ENCODE results near the gene LRRC73. TPM values are rescaled to one million over a fixed set of nuclear protein-coding genes. Genes with fewer than 3 reads are reported as not detected.
"Not testable (repeated sequence)": the region's sequence is repeated elsewhere in the genome, so short reads cannot be mapped to it uniquely, and the experiment has no call there.

Gene LRRC73, protein sequence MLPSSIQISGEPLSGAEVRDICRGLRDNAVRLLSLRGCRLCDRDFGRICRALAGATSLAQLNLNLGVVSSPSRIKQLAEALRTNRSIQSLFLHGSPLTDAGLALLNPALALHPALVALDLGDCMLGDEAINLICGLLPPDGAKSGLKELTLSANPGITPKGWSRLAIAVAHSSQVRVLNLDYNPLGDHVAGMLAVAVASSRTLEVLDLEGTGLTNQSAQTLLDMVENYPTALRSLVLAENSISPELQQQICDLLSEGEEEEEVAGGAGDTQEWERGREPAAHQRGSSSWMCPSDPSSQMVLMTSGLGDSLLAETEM
- total RNA-seq (2014; rRNA removed; shearing (Covaris generic); ENCODE audit: low replicate concordance) = 0.19 and 0.69 TPM in 2 replicates

GRCh38 chr6:43509984-43510826 lies at the start of gene LRRC73:
TSS of gene LRRC73 (minus strand) at chr6:43510346. CDS start at chr6:43509785, 561 bp downstream.
- Histone ChIP-seq H3K4me2 (ENCODE audit: low read depth, low read length, poor library complexity, severe bottlenecking) (peak within 1 kb of the TSS; percentile 91), H3K4me3 (ENCODE audit: low read length) (peak within 1 kb of the TSS; percentile 82), H3K9me2 (replicated peaks; ENCODE audit: insufficient read depth, low read length) (no peaks in the 10 kb centered on the region), H3K27ac (ENCODE audit: low read length) (no peak within 1 kb of the TSS), H3K4me1 (ENCODE audit: low read length) (peaks cover 27% of the 10 kb centered on the region), H3K36me3 (ENCODE audit: insufficient read depth, low read length) (peaks cover under 1% of the 10 kb centered on the region; the same call in 1 of the 2 replicates), H3K9ac (ENCODE audit: low read length) (peak within 1 kb of the TSS; percentile 73), H3K9me3 (ENCODE audit: low read length) (no peaks in the 10 kb centered on the region), H2AFZ (ENCODE audit: low read length) (peak within 1 kb of the TSS; percentile 56; the same call in 1 of the 2 replicates), H4K20me1 (ENCODE audit: insufficient read depth, low read depth, low read length) (no peaks in the 10 kb centered on the region), H3K27me3 (ENCODE audit: low read length) (no peaks in the 10 kb centered on the region), H3K79me2 (ENCODE audit: low read length) (peaks cover 6% of the 10 kb centered on the region)
- peak; percentile 92 for DNase-seq

DNA sequence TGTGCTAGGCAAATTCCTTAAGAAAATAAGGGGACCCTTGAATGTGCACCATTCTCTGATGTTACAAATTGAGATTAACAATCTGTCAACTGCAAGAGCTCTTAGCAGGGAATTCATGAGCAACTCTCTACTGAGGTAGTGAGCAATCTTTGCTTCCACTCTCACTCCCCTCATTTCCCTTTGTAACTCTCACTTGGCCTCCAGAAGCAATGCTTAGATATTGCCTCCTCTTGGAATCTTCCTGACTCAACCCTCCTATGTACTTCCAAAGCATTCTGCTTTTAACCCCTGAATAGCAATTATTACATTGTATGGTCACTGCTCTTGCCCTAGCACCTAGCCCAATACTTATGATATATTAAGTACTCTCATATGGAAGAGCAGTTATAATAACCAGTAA lies 49.2 kb upstream of the LRRC73 start:
- H3K4me2 ChIP-seq (ENCODE audit: low read depth, low read length, poor library complexity, severe bottlenecking) = no peak overlapping the region
- no peak for DNase-seq
- H3K4me1 ChIP-seq (ENCODE audit: low read length) = no peaks in the 10 kb centered on the region
- H3K27me3 ChIP-seq (ENCODE audit: low read length) = no peaks in the 10 kb centered on the region
- H3K9ac ChIP-seq (ENCODE audit: low read length) = no peak overlapping the region
- no peak overlapping the region for H3K27ac ChIP-seq (ENCODE audit: low read length)
- H3K36me3 ChIP-seq (ENCODE audit: insufficient read depth, low read length) = peaks cover 65% of the 10 kb centered on the region
- H3K9me2 ChIP-seq (replicated peaks; ENCODE audit: insufficient read depth, low read length) = no peaks in the 10 kb centered on the region
- no peaks in the 10 kb centered on the region for H4K20me1 ChIP-seq (ENCODE audit: insufficient read depth, low read depth, low read length)
- H3K79me2 ChIP-seq (ENCODE audit: low read length) = no peaks in the 10 kb centered on the region
- H3K9me3 ChIP-seq (ENCODE audit: low read length) = no peaks in the 10 kb centered on the region
- H2AFZ ChIP-seq (ENCODE audit: low read length) = no peak overlapping the region
- H3K4me3 ChIP-seq (ENCODE audit: low read length) = no peak overlapping the region

GRCh38 chr6:43557620-43558019 lies 47.5 kb upstream of the LRRC73 start:
- H4K20me1 ChIP-seq (ENCODE audit: insufficient read depth, low read depth, low read length); H3K9me3 ChIP-seq (ENCODE audit: low read length); H3K9ac ChIP-seq (ENCODE audit: low read length); H3K4me3 ChIP-seq (ENCODE audit: low read length); DNase-seq; H2AFZ ChIP-seq (ENCODE audit: low read length); H3K9me2 ChIP-seq (replicated peaks; ENCODE audit: insufficient read depth, low read length); H3K79me2 ChIP-seq (ENCODE audit: low read length); H3K4me2 ChIP-seq (ENCODE audit: low read depth, low read length, poor library complexity, severe bottlenecking); H3K27me3 ChIP-seq (ENCODE audit: low read length); H3K4me1 ChIP-seq (ENCODE audit: low read length); H3K27ac ChIP-seq (ENCODE audit: low read length): not testable (repeated sequence)
- H3K36me3 ChIP-seq (ENCODE audit: insufficient read depth, low read length) = peaks cover 69% of the 10 kb centered on the region

- Histone ChIP-seq H4K20me1 (ENCODE audit: insufficient read depth, low read depth, low read length) (no peaks in the 10 kb centered on the region), H3K79me2 (ENCODE audit: low read length) (0 out of 2 replicates have a peak, but pooled peaks cover 5% of the 10 kb centered on the region), H3K4me1 (ENCODE audit: low read length) (no peaks in the 10 kb centered on the region), H3K9ac (ENCODE audit: low read length) (no peak overlapping the region), H3K4me2 (ENCODE audit: low read depth, low read length, poor library complexity, severe bottlenecking) (no peak overlapping the region), H3K4me3 (ENCODE audit: low read length) (no peak overlapping the region), H3K27me3 (ENCODE audit: low read length) (no peaks in the 10 kb centered on the region), H3K27ac (ENCODE audit: low read length) (no peak overlapping the region), H3K9me2 (replicated peaks; ENCODE audit: insufficient read depth, low read length) (no peaks in the 10 kb centered on the region), H3K36me3 (ENCODE audit: insufficient read depth, low read length) (peaks cover 74% of the 10 kb centered on the region), H2AFZ (ENCODE audit: low read length) (no peak overlapping the region), H3K9me3 (ENCODE audit: low read length) (no peaks in the 10 kb centered on the region)
- no peak for DNase-seq
These were observed 37.1 kb upstream of the LRRC73 start for GRCh38 chr6:43547222-43547621.

GRCh38 chr6:43544461-43544860 lies 34.3 kb upstream of the LRRC73 start:
- Histone ChIP-seq H3K4me1 (ENCODE audit: low read length) (no peaks in the 10 kb centered on the region), H3K36me3 (ENCODE audit: insufficient read depth, low read length) (peaks cover 64% of the 10 kb centered on the region), H2AFZ (ENCODE audit: low read length) (no peak overlapping the region), H3K9ac (ENCODE audit: low read length) (no peak overlapping the region), H3K27me3 (ENCODE audit: low read length) (no peaks in the 10 kb centered on the region), H3K79me2 (ENCODE audit: low read length) (peaks cover 17% of the 10 kb centered on the region; the same call in 1 of the 2 replicates), H3K4me2 (ENCODE audit: low read depth, low read length, poor library complexity, severe bottlenecking) (no peak overlapping the region), H4K20me1 (ENCODE audit: insufficient read depth, low read depth, low read length) (no peaks in the 10 kb centered on the region), H3K4me3 (ENCODE audit: low read length) (no peak overlapping the region), H3K9me2 (replicated peaks; ENCODE audit: insufficient read depth, low read length) (no peaks in the 10 kb centered on the region), H3K9me3 (ENCODE audit: low read length) (no peaks in the 10 kb centered on the region), H3K27ac (ENCODE audit: low read length) (no peak overlapping the region)
- DNase-seq = no peak

DNA sequence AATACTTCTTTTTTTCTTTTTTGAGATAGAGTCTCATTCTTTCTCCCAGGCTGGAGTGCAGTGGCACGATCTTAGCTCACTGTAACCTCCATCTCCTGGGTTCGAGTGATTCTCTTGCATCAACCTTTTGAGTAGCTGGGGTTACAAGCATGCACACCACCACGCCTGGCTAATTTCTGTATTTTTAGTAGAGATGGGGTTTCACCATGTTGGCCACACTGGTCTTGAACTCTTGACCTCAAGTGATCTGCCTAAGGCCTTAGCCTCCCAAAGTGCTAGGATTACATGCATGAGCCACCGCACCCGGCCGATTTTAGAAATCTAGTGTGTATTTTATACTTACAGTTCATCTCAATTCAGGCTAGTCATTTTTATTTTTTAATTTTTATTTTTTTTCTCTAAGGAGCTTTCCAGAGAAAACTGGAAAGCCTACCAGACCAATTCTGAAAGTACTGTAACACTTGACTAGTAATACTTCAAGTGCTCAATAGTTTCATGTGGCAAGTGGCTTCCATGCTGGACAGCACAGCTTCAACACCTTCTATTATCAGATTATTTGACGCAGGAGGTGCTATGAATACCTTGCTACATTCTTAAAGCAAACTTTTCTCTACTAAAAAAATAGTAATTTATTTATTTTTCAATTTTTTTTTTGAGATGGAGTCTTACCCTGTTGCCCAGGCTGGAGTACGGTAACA lies 31.8 kb upstream of the LRRC73 start:
- Histone ChIP-seq H3K9me3 (ENCODE audit: low read length) (no peaks in the 10 kb centered on the region), H3K9me2 (replicated peaks; ENCODE audit: insufficient read depth, low read length) (no peaks in the 10 kb centered on the region), H3K9ac (ENCODE audit: low read length) (no peak overlapping the region), H3K36me3 (ENCODE audit: insufficient read depth, low read length) (peaks cover 56% of the 10 kb centered on the region), H3K4me2 (ENCODE audit: low read depth, low read length, poor library complexity, severe bottlenecking) (no peak overlapping the region), H3K4me3 (ENCODE audit: low read length) (no peak overlapping the region), H3K79me2 (ENCODE audit: low read length) (peaks cover 17% of the 10 kb centered on the region; the same call in 1 of the 2 replicates), H2AFZ (ENCODE audit: low read length) (no peak overlapping the region), H3K4me1 (ENCODE audit: low read length) (no peaks in the 10 kb centered on the region), H4K20me1 (ENCODE audit: insufficient read depth, low read depth, low read length) (no peaks in the 10 kb centered on the region), H3K27ac (ENCODE audit: low read length) (no peak overlapping the region), H3K27me3 (ENCODE audit: low read length) (no peaks in the 10 kb centered on the region)
- DNase-seq = no peak

- H3K4me3 ChIP-seq (ENCODE audit: low read length) = no peak overlapping the region
- H3K27me3 ChIP-seq (ENCODE audit: low read length) = no peaks in the 10 kb centered on the region
- no peak overlapping the region for H2AFZ ChIP-seq (ENCODE audit: low read length)
- peaks cover 17% of the 10 kb centered on the region; the same call in 1 of the 2 replicates for H3K79me2 ChIP-seq (ENCODE audit: low read length)
- no peaks in the 10 kb centered on the region for H4K20me1 ChIP-seq (ENCODE audit: insufficient read depth, low read depth, low read length)
- no peaks in the 10 kb centered on the region for H3K9me3 ChIP-seq (ENCODE audit: low read length)
- H3K9me2 ChIP-seq (replicated peaks; ENCODE audit: insufficient read depth, low read length) = no peaks in the 10 kb centered on the region
- H3K36me3 ChIP-seq (ENCODE audit: insufficient read depth, low read length) = peaks cover 44% of the 10 kb centered on the region
- H3K9ac ChIP-seq (ENCODE audit: low read length) = no peak overlapping the region
- H3K4me1 ChIP-seq (ENCODE audit: low read length) = no peaks in the 10 kb centered on the region
- no peak overlapping the region for H3K27ac ChIP-seq (ENCODE audit: low read length)
- no peak overlapping the region for H3K4me2 ChIP-seq (ENCODE audit: low read depth, low read length, poor library complexity, severe bottlenecking)
- no peak for DNase-seq
These were observed 30.4 kb upstream of the LRRC73 start for GRCh38 chr6:43540507-43540906.

DNA sequence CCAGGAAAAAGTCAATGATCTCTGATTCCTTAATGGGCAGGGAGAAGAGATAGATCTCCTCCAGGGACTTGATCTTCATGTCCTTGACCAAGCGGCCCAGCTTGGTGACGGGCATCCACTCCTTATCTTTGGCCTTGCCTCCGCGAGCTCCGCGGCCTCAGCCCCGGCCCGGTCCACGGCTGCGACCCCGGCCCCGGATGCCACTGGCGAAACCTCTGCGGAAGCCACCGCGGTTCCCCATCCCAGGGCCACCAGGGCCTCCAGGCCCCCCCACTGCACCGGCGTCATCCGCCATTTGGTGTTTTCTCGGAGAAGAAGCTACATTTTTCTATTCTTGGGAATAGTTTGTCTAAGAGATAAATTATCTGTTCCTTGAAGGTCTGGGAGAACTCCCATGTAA lies 29.3 kb upstream of the LRRC73 start:
- H3K4me3 ChIP-seq (ENCODE audit: low read length); H3K9ac ChIP-seq (ENCODE audit: low read length); H3K9me3 ChIP-seq (ENCODE audit: low read length); DNase-seq; H3K27ac ChIP-seq (ENCODE audit: low read length); H2AFZ ChIP-seq (ENCODE audit: low read length); H3K9me2 ChIP-seq (replicated peaks; ENCODE audit: insufficient read depth, low read length); H3K4me1 ChIP-seq (ENCODE audit: low read length); H4K20me1 ChIP-seq (ENCODE audit: insufficient read depth, low read depth, low read length); H3K27me3 ChIP-seq (ENCODE audit: low read length); H3K4me2 ChIP-seq (ENCODE audit: low read depth, low read length, poor library complexity, severe bottlenecking): not testable (repeated sequence)
- H3K36me3 ChIP-seq (ENCODE audit: insufficient read depth, low read length) = peaks cover 38% of the 10 kb centered on the region
- peaks cover 16% of the 10 kb centered on the region; the same call in 1 of the 2 replicates for H3K79me2 ChIP-seq (ENCODE audit: low read length)
